IPS-18c (cell line): Measurements from ENCODE around the gene CARM1.

Source experiments
- H3K4me3 ChIP-seq: 2 replicates; pipeline ENCODE4 v1.7.0; 2013; ENCODE audit warnings: low read depth, mild to moderate bottlenecking, low read length, moderate library complexity; ENCODE audit not compliant: insufficient read depth
- H3K9me3 ChIP-seq: one replicate; pipeline ENCODE4 v1.6.1; 2013; ENCODE audit warnings: mild to moderate bottlenecking, low read length, moderate library complexity; ENCODE audit not compliant: control insufficient read depth, insufficient read depth

The CARM1 gene

DNA sequence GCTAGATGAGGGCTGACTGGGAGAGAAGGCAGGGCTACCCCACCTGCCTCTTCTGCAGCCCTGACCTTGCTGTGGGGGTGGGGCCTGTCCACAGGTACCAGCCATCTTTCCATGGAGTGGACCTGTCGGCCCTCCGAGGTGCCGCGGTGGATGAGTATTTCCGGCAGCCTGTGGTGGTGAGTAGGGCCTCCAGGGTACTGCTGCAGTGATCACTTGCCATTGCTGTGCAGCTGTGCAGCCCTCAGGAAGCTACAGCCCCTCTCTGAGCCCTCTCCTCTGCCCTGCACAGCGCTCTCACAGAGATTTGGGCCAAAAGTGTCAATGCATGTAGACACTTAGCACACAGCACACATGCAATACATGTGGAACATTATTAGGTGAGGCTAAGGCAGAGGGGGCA, 45.2 kb downstream of the CARM1 start:
- no peak overlapping the region for H3K4me3 ChIP-seq
- H3K9me3 ChIP-seq = peaks cover 2% of the 10 kb centered on the region

DNA sequence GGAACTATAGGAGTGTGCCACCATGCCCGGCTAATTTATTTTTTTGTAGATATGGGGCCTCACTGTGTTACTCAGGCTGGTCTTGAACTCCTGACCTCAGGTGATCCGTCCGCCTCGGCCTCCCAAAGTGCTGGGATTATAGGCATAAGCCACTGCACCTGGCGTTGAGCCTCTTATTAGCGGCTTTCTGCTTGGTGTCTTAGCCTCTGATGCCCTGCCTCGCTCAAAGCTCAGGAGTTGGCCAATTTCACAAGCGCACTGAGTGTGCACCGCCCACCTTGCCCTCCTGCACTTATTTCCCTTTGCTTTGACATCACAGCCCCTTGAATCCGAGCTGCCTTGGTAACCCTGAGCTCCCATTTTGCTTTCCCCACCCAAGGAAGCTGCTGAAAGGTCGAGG, 47.0 kb downstream of the CARM1 start:
- Histone ChIP-seq H3K9me3 (no peaks in the 10 kb centered on the region), H3K4me3 (no peak overlapping the region)

GRCh38 chr19:10919352-10920287, 48.3 kb downstream of the CARM1 start:
- peaks cover 2% of the 10 kb centered on the region for H3K9me3 ChIP-seq
- no peak overlapping the region for H3K4me3 ChIP-seq

DNA sequence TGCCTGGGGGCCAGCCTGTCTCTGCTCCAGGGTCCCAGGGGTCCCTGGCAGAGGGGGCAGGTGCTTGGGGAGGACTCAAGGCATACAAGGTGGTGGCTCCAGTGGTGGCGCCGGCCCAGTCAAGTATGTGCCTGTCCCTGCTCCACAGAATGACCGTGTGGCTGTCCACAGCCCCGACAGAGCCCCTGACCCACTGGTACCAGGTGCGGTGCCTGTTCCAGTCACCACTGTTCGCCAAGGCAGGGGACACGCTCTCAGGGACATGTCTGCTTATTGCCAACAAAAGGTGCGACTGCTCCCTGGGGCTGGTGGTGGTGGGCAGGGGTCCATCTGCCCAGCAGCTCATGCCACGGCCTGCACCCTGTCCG, 48.9 kb downstream of the CARM1 start:
- Histone ChIP-seq H3K4me3 (no peak overlapping the region), H3K9me3 (peaks cover 2% of the 10 kb centered on the region)

DNA sequence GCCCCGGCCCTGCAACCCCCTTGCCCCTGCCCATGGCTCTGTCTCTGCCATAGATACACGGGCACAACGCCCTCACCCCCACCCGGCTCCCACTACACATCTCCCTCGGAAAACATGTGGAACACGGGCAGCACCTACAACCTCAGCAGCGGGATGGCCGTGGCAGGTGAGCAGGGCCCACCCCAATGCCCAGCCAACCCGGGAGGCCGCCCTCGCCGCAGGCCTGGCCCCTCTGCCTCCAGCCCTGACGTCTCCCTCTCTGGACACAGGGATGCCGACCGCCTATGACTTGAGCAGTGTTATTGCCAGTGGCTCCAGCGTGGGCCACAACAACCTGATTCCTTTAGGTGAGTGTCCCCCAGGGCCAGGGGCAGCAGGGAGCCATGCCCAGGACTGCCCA, 49.4 kb downstream of the CARM1 start:
- H3K9me3 ChIP-seq = peaks cover 2% of the 10 kb centered on the region
- H3K4me3 ChIP-seq = no peak overlapping the region

GRCh38 chr19:10921199-10921909, 50.0 kb downstream of the CARM1 start:
- Histone ChIP-seq H3K4me3 (no peak overlapping the region), H3K9me3 (peaks cover 2% of the 10 kb centered on the region)

GRCh38 chr19:10921910-10922637, 50.7 kb downstream of the CARM1 start:
- Histone ChIP-seq H3K4me3 (no peak overlapping the region), H3K9me3 (peaks cover 2% of the 10 kb centered on the region)

GRCh38 chr19:10922638-10923014, 51.3 kb downstream of the CARM1 start:
- no peak overlapping the region for H3K4me3 ChIP-seq
- H3K9me3 ChIP-seq = peaks cover 2% of the 10 kb centered on the region

DNA sequence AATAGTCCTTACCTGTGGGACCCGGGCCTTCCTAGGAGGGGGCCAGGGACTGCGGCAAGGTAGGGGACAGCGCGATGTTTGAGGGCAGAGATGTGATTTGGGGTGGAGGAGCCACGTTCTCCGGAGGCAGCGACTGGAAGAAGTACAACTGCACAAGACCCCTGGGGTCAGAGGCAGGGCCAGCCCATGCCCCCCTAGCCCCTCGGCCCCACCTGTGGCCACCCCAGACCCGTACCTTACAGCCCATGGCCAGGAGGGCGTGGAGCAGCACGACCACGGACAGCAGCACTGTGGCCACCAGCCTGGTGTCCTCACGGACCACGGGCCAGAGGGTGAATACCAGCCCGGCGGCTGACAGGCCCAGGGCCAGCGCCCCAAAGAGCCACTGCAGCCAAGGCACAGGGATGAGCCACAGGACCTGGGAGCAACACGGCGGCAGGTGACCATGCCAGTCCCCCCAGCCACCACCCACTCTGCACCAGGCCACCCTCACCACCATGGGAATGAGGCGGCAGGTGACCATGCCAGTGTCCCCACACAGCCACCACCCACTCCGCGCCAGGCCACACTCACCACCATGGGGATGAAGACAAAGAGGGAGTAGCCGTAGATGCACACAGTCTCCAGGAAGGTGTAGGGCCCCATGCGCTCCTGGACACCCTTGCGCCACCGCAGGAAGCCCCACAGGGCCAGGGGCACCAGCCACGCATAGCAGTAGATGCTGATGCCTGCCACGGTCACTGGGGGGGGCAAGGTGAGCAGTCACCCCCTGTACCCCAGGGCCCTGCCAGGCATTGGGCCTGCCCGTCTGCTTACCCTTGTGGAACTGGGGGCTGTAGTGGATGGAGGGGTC, 52.1 kb downstream of the CARM1 start:
- no peak overlapping the region for H3K4me3 ChIP-seq
- H3K9me3 ChIP-seq = peaks cover 2% of the 10 kb centered on the region

DNA sequence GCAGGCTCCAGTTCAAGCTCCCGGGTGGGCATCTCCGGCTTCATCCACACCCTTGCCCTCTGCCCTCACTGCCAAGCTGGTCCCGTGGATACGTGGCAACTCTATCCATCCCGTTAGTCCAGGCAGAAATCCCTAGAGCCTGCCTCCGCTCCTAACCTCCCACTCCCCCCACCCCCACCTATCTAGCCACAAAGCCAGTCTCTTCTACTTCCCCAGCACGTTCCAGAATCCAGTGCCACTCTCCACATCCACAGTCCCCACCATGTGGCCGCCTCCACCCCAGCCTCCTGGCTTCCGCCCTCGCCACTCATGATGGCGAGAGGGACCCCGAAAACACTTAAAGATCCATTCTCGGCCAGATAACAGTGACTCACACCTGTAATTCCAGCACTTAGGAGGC, 53.2 kb downstream of the CARM1 start:
- no peak overlapping the region for H3K4me3 ChIP-seq
- peaks cover 2% of the 10 kb centered on the region for H3K9me3 ChIP-seq

- peaks cover 2% of the 10 kb centered on the region for H3K9me3 ChIP-seq
- peak overlapping the region; percentile 89 for H3K4me3 ChIP-seq
Measured at GRCh38 chr19:10927730-10928562, 56.6 kb downstream of the CARM1 start.

DNA sequence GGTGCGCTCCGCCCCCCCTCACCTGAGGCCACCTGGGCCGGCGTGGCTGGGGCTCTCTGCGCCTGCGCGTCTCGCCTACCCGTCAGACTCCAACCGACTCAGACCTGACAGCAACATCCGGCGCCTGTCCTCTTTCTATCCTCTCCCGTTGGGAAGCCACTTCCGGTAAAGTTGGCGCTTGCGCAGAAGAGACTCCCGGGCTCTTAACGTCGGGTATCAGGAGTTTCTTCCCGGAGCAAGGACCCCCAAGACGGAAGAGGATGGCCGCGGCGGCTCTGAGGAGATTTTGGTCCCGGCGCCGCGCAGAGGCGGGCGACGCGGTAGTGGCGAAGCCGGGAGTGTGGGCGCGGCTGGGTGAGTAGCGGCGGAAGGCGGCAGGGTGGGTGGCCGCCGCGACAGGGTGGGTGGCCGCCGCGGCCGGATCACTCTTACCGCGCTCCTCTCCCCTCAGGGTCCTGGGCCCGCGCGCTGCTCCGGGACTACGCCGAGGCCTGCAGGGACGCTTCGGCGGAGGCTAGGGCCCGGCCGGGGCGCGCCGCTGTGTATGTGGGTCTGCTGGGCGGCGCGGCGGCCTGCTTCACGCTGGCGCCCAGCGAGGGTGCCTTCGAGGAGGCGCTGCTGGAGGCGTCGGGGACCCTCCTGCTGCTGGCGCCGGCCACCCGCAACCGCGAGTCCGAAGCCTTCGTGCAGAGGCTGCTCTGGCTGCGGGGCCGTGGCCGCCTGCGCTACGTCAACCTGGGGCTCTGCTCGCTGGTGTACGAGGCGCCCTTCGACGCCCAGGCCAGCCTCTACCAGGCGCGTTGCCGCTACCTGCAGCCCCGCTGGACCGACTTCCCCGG, 57.4 kb downstream of the CARM1 start, which contains the start of the genes TIMM29 and YIPF2:
TIMM29 (plus strand) TSS at position 249 of the 839 bp plus-strand sequence; CDS start at position 261, 12 bp downstream.
YIPF2 (minus strand) TSS at position 77 of the 839 bp plus-strand sequence. CDS start 229 bp downstream, outside the sequence.
- Histone ChIP-seq H3K9me3 (peaks cover 2% of the 10 kb centered on the region), H3K4me3 (peak within 1 kb of the TSS; percentile 89)

DNA sequence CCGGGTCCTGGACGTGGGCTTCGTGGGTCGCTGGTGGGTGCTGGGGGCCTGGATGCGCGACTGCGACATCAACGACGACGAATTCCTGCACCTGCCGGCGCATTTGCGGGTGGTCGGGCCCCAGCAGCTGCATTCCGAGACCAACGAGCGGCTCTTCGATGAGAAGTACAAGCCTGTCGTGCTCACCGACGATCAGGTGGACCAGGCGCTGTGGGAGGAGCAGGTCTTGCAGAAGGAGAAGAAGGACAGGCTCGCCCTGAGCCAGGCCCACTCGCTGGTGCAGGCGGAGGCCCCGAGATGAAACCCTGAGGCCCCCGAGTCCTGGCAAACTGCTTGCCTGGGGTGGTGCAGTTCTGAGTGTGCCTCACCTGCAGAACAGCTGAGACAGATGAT, 58.0 kb downstream of the CARM1 start:
- no peaks in the 10 kb centered on the region for H3K9me3 ChIP-seq

GRCh38 chr19:10935371-10936059, 64.2 kb downstream of the CARM1 start:
- H3K9me3 ChIP-seq = no peaks in the 10 kb centered on the region

More for the DNA sequence above, 58.0 kb downstream of the CARM1 start:
- H3K4me3 ChIP-seq = peak overlapping the region; percentile 89

DNA sequence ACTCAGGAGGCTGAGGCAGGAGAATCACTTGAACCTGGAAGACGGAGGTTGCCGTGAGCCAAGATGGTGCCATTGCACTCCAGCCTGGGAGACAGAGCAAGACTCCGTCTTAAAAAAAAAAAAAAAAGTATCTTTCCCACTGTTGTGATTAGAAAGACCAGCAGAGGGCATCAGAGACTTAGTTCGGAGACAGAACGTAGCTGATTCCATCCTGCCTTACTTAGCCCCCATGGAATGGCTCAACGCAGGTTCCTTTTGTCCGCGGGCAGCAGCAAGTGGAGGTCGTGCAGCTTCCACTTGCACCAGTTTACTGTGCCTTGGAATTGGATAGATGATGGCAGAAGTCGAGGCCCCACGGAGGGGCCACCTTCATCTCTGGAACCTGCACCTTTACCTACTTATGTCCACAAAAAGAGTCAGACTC, 65.3 kb downstream of the CARM1 start:
- H3K4me3 ChIP-seq = no peak overlapping the region
- no peaks in the 10 kb centered on the region for H3K9me3 ChIP-seq

More at GRCh38 chr19:10935371-10936059, 64.2 kb downstream of the CARM1 start:
- H3K4me3 ChIP-seq = no peak overlapping the region
